ENCODE data around the gene C10orf90. TPM values are rescaled to one million over a fixed set of nuclear protein-coding genes. Genes with fewer than 3 reads are reported as not detected.

Gene C10orf90
- total RNA-seq, 1 experiment from 2014 or later = 0.67 TPM

- in situ Hi-C loops (cut with HindIII; ENCODE audit: low pct_unique_long_range_greater_than_20kb, low sequenced_read_pairs) (no loop called here), intact Hi-C loops (cut with micrococcal nuclease; ENCODE audit: unreplicated experiment) (no loop called here)
- Histone ChIP-seq H3K27ac (ENCODE audit: low read length) (no peak overlapping the region), H3K4me1 (ENCODE audit: control insufficient read depth, insufficient read depth, low read length) (no peaks in the 10 kb centered on the region), H3K9me3 (ENCODE audit: control insufficient read depth, insufficient read depth, low read depth, low read length) (no peaks in the 10 kb centered on the region), H3K4me3 (ENCODE audit: low read depth in 2 of 2, low read length in 2 of 2) (no peak overlapping the region), H3K27me3 (ENCODE audit: control insufficient read depth, insufficient read depth, low read length) (no peaks in the 10 kb centered on the region), H3K36me3 (ENCODE audit: control insufficient read depth, insufficient read depth, low read length) (no peaks in the 10 kb centered on the region)
- CTCF ChIA-PET = no interaction called here
- ATAC-seq (no peak), DNase-seq (ENCODE audit: low read depth, low spot score) (no peak)
- no TSS peak for BruUV-seq (replicated peaks)
- TF ChIP-seq REST (IDR thresholded peaks at IDR 0.05; ENCODE audit: insufficient read depth in 1 of 2, low read depth in 2 of 2, low read length in 1 of 2) (no peak), SIN3A (IDR thresholded peaks at IDR 0.05; ENCODE audit: borderline replicate concordance, insufficient read depth, low read depth, low read length) (no peak), POLR2AphosphoS5 (IDR thresholded peaks at IDR 0.05; ENCODE audit: low read depth, low read length) (no peak), TCF7L2 (IDR thresholded peaks at IDR 0.05; ENCODE audit: low read depth, low read length) (no peak), CTCF (IDR thresholded peaks at IDR 0.05) (no peak)
- POLR2A ChIA-PET = no interaction called here
These were observed 241.2 kb downstream of the C10orf90 start for GRCh38 chr10:126429275-126429674.

GRCh38 chr10:126425489-126426065 is 244.9 kb downstream of the C10orf90 start:
- no peaks in the 10 kb centered on the region for H3K27me3 ChIP-seq (ENCODE audit: control insufficient read depth, insufficient read depth, low read length)
- ATAC-seq (no peak), DNase-seq (ENCODE audit: low read depth, low spot score) (no peak)
- H3K9me3 ChIP-seq (ENCODE audit: control insufficient read depth, insufficient read depth, low read depth, low read length) = peaks cover 8% of the 10 kb centered on the region; the same call in 1 of the 2 replicates
- intact Hi-C loops (cut with micrococcal nuclease; ENCODE audit: unreplicated experiment) = no loop called here
- TF ChIP-seq CTCF (IDR thresholded peaks at IDR 0.05) (no peak), REST (IDR thresholded peaks at IDR 0.05; ENCODE audit: insufficient read depth in 1 of 2, low read depth in 2 of 2, low read length in 1 of 2) (no peak), TCF7L2 (IDR thresholded peaks at IDR 0.05; ENCODE audit: low read depth, low read length) (no peak), SIN3A (IDR thresholded peaks at IDR 0.05; ENCODE audit: borderline replicate concordance, insufficient read depth, low read depth, low read length) (no peak), POLR2AphosphoS5 (IDR thresholded peaks at IDR 0.05; ENCODE audit: low read depth, low read length) (no peak)
- POLR2A ChIA-PET = no interaction called here
- in situ Hi-C loops (cut with HindIII; ENCODE audit: low pct_unique_long_range_greater_than_20kb, low sequenced_read_pairs) = no loop called here
- H3K36me3 ChIP-seq (ENCODE audit: control insufficient read depth, insufficient read depth, low read length) = no peaks in the 10 kb centered on the region
- no peak overlapping the region for H3K27ac ChIP-seq (ENCODE audit: low read length)
- CTCF ChIA-PET = no interaction called here
- no peaks in the 10 kb centered on the region for H3K4me1 ChIP-seq (ENCODE audit: control insufficient read depth, insufficient read depth, low read length)
- H3K4me3 ChIP-seq (ENCODE audit: low read depth in 2 of 2, low read length in 2 of 2) = no peak overlapping the region
- no TSS peak for BruUV-seq (replicated peaks)
